ENCODE data around the gene TMEM171. TPM values are rescaled to one million over a fixed set of nuclear protein-coding genes. Genes with fewer than 3 reads are reported as not detected.

TMEM171 gene, protein sequence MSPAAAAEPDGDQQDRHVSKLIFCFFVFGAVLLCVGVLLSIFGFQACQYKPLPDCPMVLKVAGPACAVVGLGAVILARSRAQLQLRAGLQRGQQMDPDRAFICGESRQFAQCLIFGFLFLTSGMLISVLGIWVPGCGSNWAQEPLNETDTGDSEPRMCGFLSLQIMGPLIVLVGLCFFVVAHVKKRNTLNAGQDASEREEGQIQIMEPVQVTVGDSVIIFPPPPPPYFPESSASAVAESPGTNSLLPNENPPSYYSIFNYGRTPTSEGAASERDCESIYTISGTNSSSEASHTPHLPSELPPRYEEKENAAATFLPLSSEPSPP
- total RNA-seq (under 1 TPM in 3 of 9 donors, not detected in 6; 0.42 to 0.69 (median 0.51) TPM), polyA plus RNA-seq (under 1 TPM in 2 of 3 donors, not detected in 1; 0.13 to 0.16 TPM)
- long read RNA-seq, donor 1: 0 reads
- long read RNA-seq, donor 2: 0 reads
- long read RNA-seq, donor 3: 0 reads
- long read RNA-seq, donor 4: 0 reads
- long read RNA-seq, donor 5: 0 reads
- long read RNA-seq, donor 6: 0 reads
- long read RNA-seq, donor 7: 0 reads
- long read RNA-seq, donor 8: 0 reads
- long read RNA-seq, donor 9: 0 reads
- long read RNA-seq, donor 10: 0 reads

GRCh38 chr5:73120222-73121118, at the start of gene TMEM171:
TMEM171 (plus strand) TSS chr5:73120575; CDS start chr5:73123374, 2,799 bp downstream.
- intact Hi-C loops (cut with DNase I): no loop called here
- Histone ChIP-seq H3K27me3 (peaks cover 25% of the 10 kb centered on the region), H3K36me3 (replicated peaks in 1 of 2) (no peaks in the 10 kb centered on the region), H3K4me3 (peak within 1 kb of the TSS in 1 of 4 donors; percentile 63), H3K9me3 (replicated peaks in 1 of 3) (no peaks in the 10 kb centered on the region), H3K4me1 (replicated peaks in 1 of 2) (peaks cover 0 to 17% of the 10 kb centered on the region in 2 donors), H3K27ac (no peak within 1 kb of the TSS)
- peak in 3 of 7 donors; percentile 11 to 22 (median 20) for DNase-seq
- WGBS, 4 donors: 1 to 2% (median 1%) methylated on average over 13 to 94 of the region's 94 CpGs
- no peak for TF ChIP-seq POLR2A (IDR thresholded peaks at IDR 0.05)
- TF ChIP-seq CTCF (IDR thresholded peaks at IDR 0.05): no peak

DNA sequence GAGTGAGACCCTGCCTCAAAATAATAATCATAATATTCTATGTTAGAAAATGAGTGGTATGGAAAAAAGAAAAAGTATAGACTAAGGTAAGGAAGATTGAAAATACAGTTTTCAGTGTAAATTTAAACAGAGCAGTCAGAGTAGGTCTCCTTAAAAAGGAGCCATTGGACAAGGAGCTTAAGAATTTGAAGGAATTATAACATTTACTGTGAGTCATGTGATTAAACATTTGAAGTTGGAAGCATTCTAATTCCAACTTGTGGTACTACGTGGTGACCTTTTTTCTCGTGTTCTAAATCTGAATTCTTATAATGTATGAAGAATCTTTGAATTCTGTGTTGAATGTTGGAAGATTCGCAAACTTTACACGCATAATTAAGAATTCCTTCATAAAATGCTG, 39.3 kb upstream of the TMEM171 start:
- no peaks in the 10 kb centered on the region for H3K4me1 ChIP-seq (replicated peaks in 1 of 2)
- no peaks in the 10 kb centered on the region for H3K9me3 ChIP-seq (replicated peaks in 1 of 3)
- 83 to 93% (median 89%) methylated on average over 4 of the region's 4 CpGs for WGBS, 4 donors
- H3K27me3 ChIP-seq: no peaks in the 10 kb centered on the region
- peaks cover 0 to 34% of the 10 kb centered on the region in 2 donors for H3K36me3 ChIP-seq (replicated peaks in 1 of 2)
- H3K27ac ChIP-seq: no peak overlapping the region
- intact Hi-C loops (cut with DNase I): loop anchor here (5.0 to 10.0 kb wide), 2 partner anchors 121 to 124 kb away; no protein-coding TSS in a partner anchor
- no peak for TF ChIP-seq POLR2A (IDR thresholded peaks at IDR 0.05)
- no peak overlapping the region for H3K4me3 ChIP-seq
- no peak for DNase-seq

DNA sequence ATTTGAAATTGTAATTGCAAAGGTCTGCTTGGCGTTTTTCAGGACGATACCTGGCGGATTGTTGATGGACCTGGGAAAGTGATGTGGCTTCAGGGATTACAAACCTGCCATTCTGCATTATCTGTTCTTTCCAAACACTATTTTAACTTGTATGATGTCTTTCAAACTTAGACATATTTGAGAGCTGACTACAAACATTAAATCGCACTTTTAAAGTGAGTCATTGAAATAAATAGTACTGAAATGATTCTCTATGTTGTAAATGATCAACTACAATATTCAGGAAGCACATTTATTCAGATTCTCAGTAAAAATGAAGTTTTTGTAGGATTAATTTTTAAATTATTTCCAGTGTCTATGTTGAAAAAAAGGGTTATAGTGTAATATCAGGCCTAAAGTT, 32.3 kb upstream of the TMEM171 start:
- Histone ChIP-seq H3K9me3 (replicated peaks in 1 of 3) (peaks cover 0 to 5% (median 0%) of the 10 kb centered on the region in 3 donors), H3K4me3 (no peak overlapping the region), H3K27me3 (no peaks in the 10 kb centered on the region), H3K4me1 (replicated peaks in 1 of 2) (no peaks in the 10 kb centered on the region), H3K27ac (no peak overlapping the region), H3K36me3 (replicated peaks in 1 of 2) (no peaks in the 10 kb centered on the region)
- TF ChIP-seq POLR2A (IDR thresholded peaks at IDR 0.05): no peak
- no peak for TF ChIP-seq CTCF (IDR thresholded peaks at IDR 0.05)
- WGBS, 4 donors: 94 to 99% (median 97%) methylated on average over 4 of the region's 4 CpGs
- intact Hi-C loops (cut with DNase I): loop anchor here in 1 of 2 donors (10.0 kb wide), 1 partner anchor 117 kb away; no protein-coding TSS in a partner anchor
- DNase-seq: no peak

- intact Hi-C loops (cut with DNase I): no loop called here
These were observed 26.4 kb upstream of the TMEM171 start for GRCh38 chr5:73093943-73094342.

More at GRCh38 chr5:73093943-73094342, 26.4 kb upstream of the TMEM171 start:
- no peaks in the 10 kb centered on the region for H3K36me3 ChIP-seq (replicated peaks in 1 of 2)
- no peaks in the 10 kb centered on the region for H3K27me3 ChIP-seq
- H3K9me3 ChIP-seq (replicated peaks in 1 of 3): peaks cover 0 to 4% (median 0%) of the 10 kb centered on the region in 3 donors
- H3K4me3 ChIP-seq: no peak overlapping the region
- H3K4me1 ChIP-seq (replicated peaks in 1 of 2): no peaks in the 10 kb centered on the region
- TF ChIP-seq POLR2A (IDR thresholded peaks at IDR 0.05) (no peak), CTCF (IDR thresholded peaks at IDR 0.05) (no peak)
- 52 to 67% (median 58%) methylated on average over 7 of the region's 7 CpGs for WGBS, 4 donors
- DNase-seq: peak; percentile 56 to 83 (median 81)
- no peak overlapping the region for H3K27ac ChIP-seq
